K562 (cell line): ENCODE results near the gene DLL4. TPM values are rescaled to one million over a fixed set of nuclear protein-coding genes. Genes with fewer than 3 reads are reported as not detected.

ENCODE experiments used
- ATF6 ChIP-seq: sonication (generic); formaldehyde crosslinking; IDR thresholded peaks from 2 replicates; pipeline ENCODE4 v1.4.0; 2020; ENCODE audit warnings: mild to moderate bottlenecking, missing genetic modification reagents
- BCLAF1 ChIP-seq, 2 experiments: fragments of 450-650 bp in 1 of 2; IDR thresholded peaks; 2 replicates each; pipeline ENCODE4 v1.6.1; 2011 to 2017; ENCODE audit warnings: low read depth in 2 of 2, antibody characterized with exemption in 1 of 2, borderline replicate concordance in 1 of 2, low read length in 1 of 2, mild to moderate bottlenecking in 1 of 2, mixed read lengths in 1 of 2; ENCODE audit not compliant: control insufficient read depth in 1 of 2
- BRF1 ChIP-seq: IDR thresholded peaks from 3 replicates; pipeline ENCODE4 v1.6.1; 2011; ENCODE audit warnings: borderline replicate concordance, mild to moderate bottlenecking; ENCODE audit not compliant: insufficient read length; ENCODE audit errors: extremely low read depth
- IRF9 ChIP-seq: fragments of 450-650 bp; IDR thresholded peaks from 2 replicates; pipeline ENCODE4 v1.6.1; 2016; ENCODE audit warnings: missing biosample characterization, missing genetic modification characterization
- L3MBTL2 ChIP-seq: fragments of 450-650 bp; IDR thresholded peaks from 2 replicates; pipeline ENCODE4 v1.6.1; 2016; ENCODE audit warnings: mild to moderate bottlenecking, moderate library complexity
- MEIS2 ChIP-seq: fragments of 450-650 bp; IDR thresholded peaks from 2 replicates; pipeline ENCODE4 v1.6.1; 2014; ENCODE audit warnings: mild to moderate bottlenecking; ENCODE audit not compliant: partially characterized antibody
- PATZ1 ChIP-seq: fragments of 250-450 bp; sonication (Bioruptor Pico); IDR thresholded peaks from 2 replicates; pipeline ENCODE4 v1.5.0; 2020; ENCODE audit warnings: mild to moderate bottlenecking, borderline replicate concordance
- PBX2 ChIP-seq, 2 experiments: IDR thresholded peaks in 1 of 2; conservative IDR thresholded peaks in 1 of 2; 2 replicates each; pipeline ENCODE4 v1.6.1; 2016; ENCODE audit warnings: low read depth in 2 of 2, mild to moderate bottlenecking in 1 of 2, missing compliant biosample characterization in 1 of 2, missing genetic modification characterization in 1 of 2, moderate library complexity in 1 of 2
- SREBF2 ChIP-seq: sonication (generic); formaldehyde crosslinking; IDR thresholded peaks from 2 replicates; pipeline ENCODE4 v1.4.0; 2020; ENCODE audit warnings: mild to moderate bottlenecking, missing genetic modification reagents
- USF1 ChIP-seq: sonication (generic); formaldehyde crosslinking; IDR thresholded peaks from 2 replicates; pipeline ENCODE4 v1.9.0; 2022; ENCODE audit warnings: mild to moderate bottlenecking, missing genetic modification reagents
- ZNF175 ChIP-seq: fragments of 200-800 bp; sonication (Bioruptor generic); IDR thresholded peaks from 2 replicates; pipeline ENCODE4 v1.6.1; 2016; ENCODE audit warnings: low read depth, mild to moderate bottlenecking, missing genetic modification characterization, missing compliant biosample characterization
- ZNF444 ChIP-seq: fragments of 250-450 bp; sonication (Bioruptor Pico); IDR thresholded peaks from 2 replicates; pipeline ENCODE4 v1.4.0; 2020; ENCODE audit warnings: mild to moderate bottlenecking, moderate library complexity
- polyA plus RNA-seq, 8 experiments: library from polyadenylated mRNA; depleted of rRNA in 4 of 8; stranded (reverse) in 5 of 8; unstranded in 3 of 8; fragments of >200 nt; fragmentation: Nextera tagmentation in 2 of 8; fragmentation: Illumina TruSeq in 1 of 8; extraction: Ambion mirVana in 2 of 8; extraction: Trizol in 1 of 8; gene quantifications; 2 replicates each; pipeline versions ENCODE4 v1.2.1 to v1.2.3, GENCODE V29; 2011 to 2014; ENCODE audit warnings: inconsistent platforms in 1 of 8, missing spikeins in 1 of 8
- total RNA-seq, 7 experiments: library from RNA; depleted of rRNA in 6 of 7; stranded (reverse); fragments of >200 nt in 6 of 7; fragmentation: Illumina TruSeq in 2 of 7; extraction: Trizol in 2 of 7; gene quantifications; 2 replicates each; pipeline versions ENCODE4 v1.2.1 to v1.2.3, GENCODE V29; 2011 to 2021; ENCODE audit warnings: low replicate concordance in 1 of 7

DLL4 gene
- total and polyA plus RNA-seq, 9 of the 15 experiments (the other 6 are each of a cell fraction or from before 2014, with no cell fraction given), result 0.04 to 1.1 (median 0.41) TPM; not detected in 1

- TF ChIP-seq PBX2 (CRISPR knock-in tag; IDR thresholded peaks at IDR 0.05; ENCODE audit: low read depth) (no peak), PBX2 (tag; conservative IDR thresholded peaks at IDR 0.05; ENCODE audit: low read depth) (no peak), IRF9 (tag) (no peak), PATZ1 (CRISPR knock-in tag) (no peak), ZNF444 (CRISPR knock-in tag) (no peak), BCLAF1 (IDR thresholded peaks at IDR 0.05; ENCODE audit: borderline replicate concordance in 1 of 2, control insufficient read depth in 1 of 2, low read depth in 2 of 2, low read length in 1 of 2) (no peak), ZNF175 (no peak), ATF6 (no peak), USF1 (peak; percentile 82), SREBF2 (CRISPR knock-in tag) (no peak), BRF1 (no peak), MEIS2 (peak; percentile 2), L3MBTL2 (peak; percentile 94)
Measured at GRCh38 chr15:40893733-40894680, 35.1 kb upstream of the DLL4 start, which contains the start of gene VPS18 (continued).
